HepG2 (cell line): ENCODE data around the gene SYCP2. TPM values are rescaled to one million over a fixed set of nuclear protein-coding genes. Genes with fewer than 3 reads are reported as not detected.
A peak's percentile ranks its signal among the peaks of the same experiment; 100 is the strongest.

Source experiments
- ARID2 ChIP-seq: sonication (generic); formaldehyde crosslinking; IDR thresholded peaks from 2 replicates; pipeline ENCODE4 v1.8.1; 2022; ENCODE audit warnings: mild to moderate bottlenecking, missing genetic modification reagents, borderline replicate concordance
- EP300 ChIP-seq, 3 experiments: sonication (generic) in 1 of 3; formaldehyde crosslinking in 1 of 3; IDR thresholded peaks; 2 replicates each; pipeline versions ENCODE4 v1.5.1 to v1.6.1; 2011 to 2020; ENCODE audit warnings: low read depth in 2 of 3, low read length in 2 of 3, borderline replicate concordance in 1 of 3, improper control_type of control experiment in 1 of 3, mild to moderate bottlenecking in 1 of 3, missing genetic modification reagents in 1 of 3, moderate library complexity in 1 of 3
- KDM3A ChIP-seq: IDR thresholded peaks from 2 replicates; pipeline ENCODE4 v1.6.1; 2018; ENCODE audit warnings: low read depth, missing compliant biosample characterization
- KDM5B ChIP-seq: sonication (generic); formaldehyde crosslinking; IDR thresholded peaks from 2 replicates; pipeline ENCODE4 v1.4.0; 2020; ENCODE audit warnings: missing genetic modification reagents, mild to moderate bottlenecking, borderline replicate concordance
- NR1H2 ChIP-seq: sonication (generic); formaldehyde crosslinking; IDR thresholded peaks from 2 replicates; pipeline ENCODE4 v1.8.1; 2022; ENCODE audit warnings: low read depth, missing genetic modification reagents, borderline replicate concordance
- SATB2 ChIP-seq: sonication (generic); formaldehyde crosslinking; IDR thresholded peaks from 2 replicates; pipeline ENCODE4 v1.5.0; 2020; ENCODE audit warnings: missing genetic modification reagents
- SOX13 ChIP-seq, 3 experiments: fragments of 450-650 bp in 1 of 3; sonication (generic) in 1 of 3; formaldehyde crosslinking in 1 of 3; IDR thresholded peaks in 2 of 3; conservative IDR thresholded peaks in 1 of 3; 2 replicates each; pipeline versions ENCODE4 v1.5.0 to v1.6.1; 2016 to 2020; ENCODE audit warnings: antibody characterized with exemption in 1 of 3, mild to moderate bottlenecking in 1 of 3, missing compliant biosample characterization in 1 of 3, missing genetic modification reagents in 1 of 3, moderate library complexity in 1 of 3
- SP4 ChIP-seq: sonication (generic); formaldehyde crosslinking; IDR thresholded peaks from 2 replicates; pipeline ENCODE4 v1.8.1; 2023; ENCODE audit warnings: mild to moderate bottlenecking, missing genetic modification reagents
- ZBTB2 ChIP-seq: sonication (generic); formaldehyde crosslinking; IDR thresholded peaks from 2 replicates; pipeline ENCODE4 v1.8.0; 2022; ENCODE audit warnings: low read depth, missing genetic modification reagents
- ZBTB38 ChIP-seq: sonication (generic); formaldehyde crosslinking; IDR thresholded peaks from 2 replicates; pipeline ENCODE4 v1.5.1; 2020; ENCODE audit warnings: mild to moderate bottlenecking, missing genetic modification reagents
- ZBTB42 ChIP-seq: sonication (generic); formaldehyde crosslinking; IDR thresholded peaks from 2 replicates; pipeline ENCODE4 v1.5.0; 2020; ENCODE audit warnings: mild to moderate bottlenecking, missing genetic modification reagents
- ZNF12 ChIP-seq: sonication (generic); formaldehyde crosslinking; IDR thresholded peaks from 2 replicates; pipeline ENCODE4 v1.5.0; 2020; ENCODE audit warnings: missing genetic modification reagents
- ZNF160 ChIP-seq: sonication (generic); formaldehyde crosslinking; IDR thresholded peaks from 2 replicates; pipeline ENCODE4 v1.8.0; 2022; ENCODE audit warnings: mild to moderate bottlenecking, inconsistent platforms, missing genetic modification reagents
- ZNF251 ChIP-seq: sonication (generic); formaldehyde crosslinking; IDR thresholded peaks from 2 replicates; pipeline ENCODE4 v1.9.0; 2021; ENCODE audit warnings: mild to moderate bottlenecking, missing genetic modification reagents
- ZNF335 ChIP-seq: sonication (generic); formaldehyde crosslinking; IDR thresholded peaks from 2 replicates; pipeline ENCODE4 v1.4.0; 2020; ENCODE audit warnings: missing genetic modification reagents
- ZNF484 ChIP-seq: sonication (generic); formaldehyde crosslinking; IDR thresholded peaks from 2 replicates; pipeline ENCODE4 v1.5.1; 2020; ENCODE audit warnings: mild to moderate bottlenecking, low read depth, missing genetic modification reagents, borderline replicate concordance
- ZNF556 ChIP-seq: sonication (generic); formaldehyde crosslinking; IDR thresholded peaks from 2 replicates; pipeline ENCODE4 v1.4.0; 2020; ENCODE audit warnings: mild to moderate bottlenecking, missing genetic modification reagents, borderline replicate concordance
- ZNF569 ChIP-seq: sonication (generic); formaldehyde crosslinking; IDR thresholded peaks from 2 replicates; pipeline ENCODE4 v1.5.0; 2020; ENCODE audit warnings: mild to moderate bottlenecking, missing genetic modification reagents, moderate library complexity, borderline replicate concordance
- polyA plus RNA-seq, 8 experiments: library from polyadenylated mRNA; depleted of rRNA in 3 of 8; stranded (reverse) in 7 of 8; unstranded in 1 of 8; fragments of >200 nt; fragmentation: Illumina TruSeq in 4 of 8; extraction: Trizol in 4 of 8; gene quantifications; 2 replicates each; pipeline versions ENCODE4 v1.2.1 to v1.2.3, GENCODE V29; 2011 to 2016; ENCODE audit warnings: low read depth in 4 of 8, missing spikeins in 1 of 8, mixed read lengths in 1 of 8; ENCODE audit not compliant: insufficient read depth in 1 of 8
- total RNA-seq, 5 experiments: library from RNA; depleted of rRNA; stranded (reverse); fragments of >200 nt; fragmentation: Illumina TruSeq; extraction: Trizol; gene quantifications; 2 replicates each; pipeline ENCODE4 v1.2.3, GENCODE V29; 2016; ENCODE audit warnings: low read depth in 1 of 5
- TF ChIP-seq, protein P1 (sequence below): sonication (generic); formaldehyde crosslinking; IDR thresholded peaks from 2 replicates; pipeline ENCODE4 v1.4.0; 2020; ENCODE audit warnings: missing genetic modification reagents, borderline replicate concordance
- TF ChIP-seq, protein P2 (sequence below): sonication (generic); formaldehyde crosslinking; IDR thresholded peaks from 2 replicates; pipeline ENCODE4 v1.5.0; 2020; ENCODE audit warnings: mild to moderate bottlenecking, missing genetic modification reagents
- TF ChIP-seq, protein P3 (sequence below): sonication (generic); formaldehyde crosslinking; IDR thresholded peaks from 2 replicates; pipeline ENCODE4 v1.8.0; 2022; ENCODE audit warnings: missing genetic modification reagents, low read depth, mild to moderate bottlenecking, borderline replicate concordance

Gene SYCP2
- total and polyA plus RNA-seq, 2 of the 13 experiments (the other 11 are each of a cell fraction or from before 2014, with no cell fraction given): 0.07 to 0.24 TPM

DNA sequence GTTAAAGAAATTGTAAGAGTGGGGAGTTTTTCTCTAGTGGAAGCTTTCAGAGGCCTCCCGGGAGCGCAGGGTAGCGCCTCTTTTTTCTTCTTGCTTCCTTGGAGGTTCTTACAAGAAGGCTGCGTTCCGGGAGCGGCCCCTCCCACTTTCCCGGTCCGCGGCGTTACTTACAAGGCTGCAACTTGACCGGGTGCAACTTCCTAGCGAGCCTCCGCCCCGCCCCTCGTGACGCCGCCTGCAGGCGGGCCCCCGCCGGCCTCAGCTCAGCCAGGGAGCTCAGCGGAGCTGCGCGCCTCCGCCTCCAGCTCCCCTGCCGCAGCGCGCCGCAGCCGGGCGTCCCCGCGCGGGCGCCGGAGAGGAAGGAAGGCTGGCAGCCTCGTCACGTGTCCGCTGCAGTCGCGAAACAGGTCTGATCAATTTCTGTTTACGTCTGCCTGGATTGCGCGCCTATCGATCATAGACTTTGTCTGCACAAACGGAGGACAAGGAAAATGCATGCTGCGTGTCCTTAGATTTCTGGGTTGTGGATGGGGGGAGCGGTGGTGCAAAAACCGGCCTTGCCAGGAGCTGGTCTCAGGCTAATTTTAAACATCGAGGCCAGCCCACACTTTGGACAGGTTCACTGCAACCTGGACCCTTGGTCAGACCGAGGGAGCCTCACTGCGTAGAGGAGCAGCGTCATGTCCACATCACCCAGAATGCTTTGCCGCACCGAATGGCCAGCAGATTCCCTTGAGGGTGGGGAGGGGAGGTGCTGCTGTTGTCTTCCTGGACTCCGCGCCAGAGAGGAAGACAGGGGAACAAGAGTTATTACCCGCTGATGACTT is 6.9 kb upstream of the SYCP2 start, which contains the start of the genes FAM217B and PPP1R3D (continued):
- TF ChIP-seq ZBTB38 (CRISPR knock-in tag) (0 out of 2 replicates have a peak, but pooled peaks have one; percentile 64), EP300 (IDR thresholded peaks at IDR 0.05; ENCODE audit: low read depth in 2 of 2, low read length in 2 of 2) (peak in 1 of 2 experiments; percentile 59; a peak in 2 of 4 replicates), EP300 (CRISPR knock-in tag; IDR thresholded peaks at IDR 0.05; ENCODE audit: borderline replicate concordance) (no peak), ZNF556 (peak; percentile 99), ZNF12 (0 out of 2 replicates have a peak, but pooled peaks have one; percentile 16), ZNF484 (CRISPR knock-in tag) (no peak), KDM5B (CRISPR knock-in tag) (peak; percentile 87), ARID2 (CRISPR knock-in tag) (peak; percentile 94), ZBTB42 (CRISPR knock-in tag) (peak; percentile 79; the same call in 1 of the 2 replicates), SATB2 (CRISPR knock-in tag) (no peak), ZNF251 (CRISPR knock-in tag) (peak; percentile 97), ZNF569 (CRISPR knock-in tag) (no peak), KDM3A (CRISPR knock-in tag) (0 out of 2 replicates have a peak, but pooled peaks have one; percentile 13), SOX13 (IDR thresholded peaks at IDR 0.05) (no peak; the same call in 1 of the 2 replicates), SOX13 (CRISPR knock-in tag; conservative IDR thresholded peaks at IDR 0.05 in 1 of 2, IDR thresholded peaks at IDR 0.05 in 1 of 2) (no peak; a peak in 1 of 4 replicates), NR1H2 (CRISPR knock-in tag) (peak; percentile 56; the same call in 1 of the 2 replicates), ZBTB2 (CRISPR knock-in tag) (peak; percentile 70), ZNF335 (CRISPR knock-in tag) (peak; percentile 63; the same call in 1 of the 2 replicates), SP4 (CRISPR knock-in tag) (peak; percentile 81), ZNF160 (CRISPR knock-in tag) (0 out of 2 replicates have a peak, but pooled peaks have one; percentile 17)
- TF ChIP-seq, protein P1, sequence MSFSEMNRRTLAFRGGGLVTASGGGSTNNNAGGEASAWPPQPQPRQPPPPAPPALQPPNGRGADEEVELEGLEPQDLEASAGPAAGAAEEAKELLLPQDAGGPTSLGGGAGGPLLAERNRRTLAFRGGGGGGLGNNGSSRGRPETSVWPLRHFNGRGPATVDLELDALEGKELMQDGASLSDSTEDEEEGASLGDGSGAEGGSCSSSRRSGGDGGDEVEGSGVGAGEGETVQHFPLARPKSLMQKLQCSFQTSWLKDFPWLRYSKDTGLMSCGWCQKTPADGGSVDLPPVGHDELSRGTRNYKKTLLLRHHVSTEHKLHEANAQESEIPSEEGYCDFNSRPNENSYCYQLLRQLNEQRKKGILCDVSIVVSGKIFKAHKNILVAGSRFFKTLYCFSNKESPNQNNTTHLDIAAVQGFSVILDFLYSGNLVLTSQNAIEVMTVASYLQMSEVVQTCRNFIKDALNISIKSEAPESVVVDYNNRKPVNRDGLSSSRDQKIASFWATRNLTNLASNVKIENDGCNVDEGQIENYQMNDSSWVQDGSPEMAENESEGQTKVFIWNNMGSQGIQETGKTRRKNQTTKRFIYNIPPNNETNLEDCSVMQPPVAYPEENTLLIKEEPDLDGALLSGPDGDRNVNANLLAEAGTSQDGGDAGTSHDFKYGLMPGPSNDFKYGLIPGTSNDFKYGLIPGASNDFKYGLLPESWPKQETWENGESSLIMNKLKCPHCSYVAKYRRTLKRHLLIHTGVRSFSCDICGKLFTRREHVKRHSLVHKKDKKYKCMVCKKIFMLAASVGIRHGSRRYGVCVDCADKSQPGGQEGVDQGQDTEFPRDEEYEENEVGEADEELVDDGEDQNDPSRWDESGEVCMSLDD (CRISPR knock-in tag): no peak
- TF ChIP-seq, protein P2, sequence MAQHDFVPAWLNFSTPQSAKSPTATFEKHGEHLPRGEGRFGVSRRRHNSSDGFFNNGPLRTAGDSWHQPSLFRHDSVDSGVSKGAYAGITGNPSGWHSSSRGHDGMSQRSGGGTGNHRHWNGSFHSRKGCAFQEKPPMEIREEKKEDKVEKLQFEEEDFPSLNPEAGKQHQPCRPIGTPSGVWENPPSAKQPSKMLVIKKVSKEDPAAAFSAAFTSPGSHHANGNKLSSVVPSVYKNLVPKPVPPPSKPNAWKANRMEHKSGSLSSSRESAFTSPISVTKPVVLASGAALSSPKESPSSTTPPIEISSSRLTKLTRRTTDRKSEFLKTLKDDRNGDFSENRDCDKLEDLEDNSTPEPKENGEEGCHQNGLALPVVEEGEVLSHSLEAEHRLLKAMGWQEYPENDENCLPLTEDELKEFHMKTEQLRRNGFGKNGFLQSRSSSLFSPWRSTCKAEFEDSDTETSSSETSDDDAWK (CRISPR knock-in tag): no peak
- TF ChIP-seq, protein P3, sequence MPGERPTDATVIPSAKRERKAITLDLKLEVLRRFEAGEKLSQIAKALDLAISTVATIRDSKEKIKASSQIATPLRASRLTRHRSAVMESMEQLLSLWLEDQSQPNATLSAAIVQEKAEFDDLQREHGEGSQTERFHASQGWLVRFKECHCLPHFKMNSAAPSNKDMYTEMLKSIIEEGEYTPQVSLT (CRISPR knock-in tag): no peak; the same call in 1 of the 2 replicates
